IMR-90 (cell line): ENCODE data around the gene MAP3K9. TPM values are rescaled to one million over a fixed set of nuclear protein-coding genes. Genes with fewer than 3 reads are reported as not detected.
A peak's percentile ranks its signal among the peaks of the same experiment; 100 is the strongest.

Experiments used
- ATAC-seq: fragments of 200-7000 bp; cut with Tn5 transposase; 2 replicates; pipeline ENCODE4 v1.9.1; 2020; ENCODE audit warnings: low read depth, mild to moderate bottlenecking, moderate library complexity
- BruUV-seq: library from RNA; stranded (reverse); fragments of 400-500 nt; replicated peaks from 2 replicates; lab custom pipeline; 2021; lab: Mats Ljungman, UMichigan
- CTCF ChIA-PET: fragments of 300-600 bp; formaldehyde crosslinking; extraction: SDS; loops from one replicate; lab custom pipeline; 2021; ENCODE audit warnings: antibody characterized with exemption; lab: Yijun Ruan, JAX
- POLR2A ChIA-PET: fragments of 300-600 bp; sonication (Branson Sonifier 250); formaldehyde crosslinking; loops from one replicate; lab custom pipeline; 2022; ENCODE audit warnings: antibody characterized with exemption; ENCODE audit not compliant: unreplicated experiment; lab: Charles Lee
- DNase-seq: peaks from one replicate; pipeline ENCODE4 v3.0.0; 2013
- H2AFZ ChIP-seq: replicated peaks from 2 replicates; pipeline ENCODE3; 2013; ENCODE audit warnings: low read length, mild to moderate bottlenecking; ENCODE audit not compliant: poor library complexity
- H2AK5ac ChIP-seq: 2 replicates; pipeline ENCODE4 v1.6.1; 2013; ENCODE audit warnings: low read depth, low read length, inconsistent platforms
- H2AK9ac ChIP-seq: replicated peaks from 2 replicates; pipeline ENCODE3; 2013; ENCODE audit warnings: mild to moderate bottlenecking, low read depth, low read length, moderate library complexity; ENCODE audit not compliant: poor library complexity
- H2BK120ac ChIP-seq: 2 replicates; pipeline ENCODE4 v1.6.1; 2013; ENCODE audit warnings: low read depth, low read length, inconsistent platforms
- H2BK15ac ChIP-seq: 3 replicates; pipeline ENCODE4 v1.6.1; 2013; ENCODE audit warnings: low read depth, low read length, inconsistent platforms
- H2BK20ac ChIP-seq: 2 replicates; pipeline ENCODE4 v1.6.1; 2013; ENCODE audit warnings: low read depth, mild to moderate bottlenecking, inconsistent platforms, low read length, moderate library complexity
- H2BK5ac ChIP-seq: 2 replicates; pipeline ENCODE4 v1.6.1; 2013; ENCODE audit warnings: mild to moderate bottlenecking, low read depth, low read length, inconsistent platforms; ENCODE audit not compliant: poor library complexity, severe bottlenecking
- H3K14ac ChIP-seq: replicated peaks from 2 replicates; pipeline ENCODE4 v1.6.1; 2013; ENCODE audit warnings: low read depth, low read length, inconsistent platforms
- H3K18ac ChIP-seq: 2 replicates; pipeline ENCODE4 v1.6.1; 2013; ENCODE audit warnings: low read depth, low read length, control low read depth
- H3K23ac ChIP-seq: 2 replicates; pipeline ENCODE4 v1.6.1; 2013; ENCODE audit warnings: low read depth, low read length, inconsistent platforms
- H3K27ac ChIP-seq: 2 replicates; pipeline ENCODE4 v1.5.1; 2013; ENCODE audit warnings: mild to moderate bottlenecking, control low read depth, low read length; ENCODE audit not compliant: insufficient read depth
- H3K27me3 ChIP-seq: 2 replicates; pipeline ENCODE4 v1.6.1; 2013; ENCODE audit warnings: low read length; ENCODE audit not compliant: control insufficient read depth, insufficient read depth
- H3K36me3 ChIP-seq: 2 replicates; pipeline ENCODE4 v1.6.1; 2013; ENCODE audit warnings: low read length, mixed read lengths; ENCODE audit not compliant: control insufficient read depth, insufficient read depth
- H3K4ac ChIP-seq: 2 replicates; pipeline ENCODE4 v1.6.1; 2013; ENCODE audit warnings: low read depth, low read length, inconsistent platforms
- H3K4me1 ChIP-seq: 2 replicates; pipeline ENCODE4 v1.6.1; 2013; ENCODE audit warnings: low read length, mixed read lengths; ENCODE audit not compliant: control insufficient read depth, insufficient read depth
- H3K4me2 ChIP-seq: 2 replicates; pipeline ENCODE4 v1.6.1; 2013; ENCODE audit warnings: low read depth, mild to moderate bottlenecking, control low read depth, low read length, moderate library complexity
- H3K4me3 ChIP-seq: 2 replicates; pipeline ENCODE4 v1.5.1; 2013; ENCODE audit warnings: low read depth, mild to moderate bottlenecking, control low read depth, low read length, moderate library complexity; ENCODE audit not compliant: insufficient read depth
- H3K56ac ChIP-seq: 2 replicates; pipeline ENCODE4 v1.6.1; 2013; ENCODE audit warnings: low read length, inconsistent platforms; ENCODE audit not compliant: insufficient read depth; ENCODE audit errors: extremely low read depth
- H3K79me1 ChIP-seq, 2 experiments: 2 replicates each; pipeline ENCODE4 v1.6.1; 2013; ENCODE audit warnings: low read length in 2 of 2, inconsistent platforms in 1 of 2, low read depth in 1 of 2
- H3K9ac ChIP-seq: 2 replicates; pipeline ENCODE4 v1.6.1; 2013; ENCODE audit warnings: low read depth, low read length, control low read depth
- H3K9me1 ChIP-seq: 2 replicates; pipeline ENCODE4 v1.6.1; 2013; ENCODE audit warnings: low read length, inconsistent platforms; ENCODE audit not compliant: insufficient read depth
- H3K9me3 ChIP-seq: 2 replicates; pipeline ENCODE4 v1.6.1; 2013; ENCODE audit warnings: low read length; ENCODE audit not compliant: control insufficient read depth, insufficient read depth
- H4K20me1 ChIP-seq: 2 replicates; pipeline ENCODE4 v1.6.1; 2013; ENCODE audit warnings: low read length, inconsistent platforms; ENCODE audit not compliant: insufficient read depth
- H4K5ac ChIP-seq: 2 replicates; pipeline ENCODE4 v1.6.1; 2013; ENCODE audit warnings: mild to moderate bottlenecking, low read depth, low read length, control low read depth
- H4K8ac ChIP-seq, 2 experiments: 2 replicates each; pipeline ENCODE4 v1.6.1; 2013; ENCODE audit warnings: low read depth in 2 of 2, low read length in 2 of 2, control low read depth in 1 of 2, inconsistent platforms in 1 of 2
- H4K91ac ChIP-seq: 2 replicates; pipeline ENCODE4 v1.6.1; 2013; ENCODE audit warnings: low read depth, low read length, inconsistent platforms; ENCODE audit not compliant: insufficient read depth
- CEBPB ChIP-seq: IDR thresholded peaks from 2 replicates; pipeline ENCODE4 v1.6.1; 2012; ENCODE audit warnings: low read depth, low read length, improper control_type of control experiment
- CHD1 ChIP-seq: IDR thresholded peaks from 2 replicates; pipeline ENCODE4 v1.6.1; 2012; ENCODE audit warnings: low read depth, low read length, improper control_type of control experiment
- FOS ChIP-seq: fragments of 150-350 bp; IDR thresholded peaks from 2 replicates; pipeline ENCODE4 v1.6.1; 2016; ENCODE audit warnings: low read depth, low read length
- MAZ ChIP-seq: IDR thresholded peaks from 2 replicates; pipeline ENCODE4 v1.6.1; 2012; ENCODE audit warnings: low read depth, mild to moderate bottlenecking, low read length, improper control_type of control experiment, moderate library complexity, borderline replicate concordance
- MXI1 ChIP-seq: IDR thresholded peaks from 2 replicates; pipeline ENCODE4 v1.6.1; 2012; ENCODE audit warnings: low read depth, mild to moderate bottlenecking, low read length, moderate library complexity, borderline replicate concordance
- NFE2L2 ChIP-seq: fragments of 150-350 bp; IDR thresholded peaks from 2 replicates; pipeline ENCODE4 v1.6.1; 2016; ENCODE audit warnings: low read depth, mild to moderate bottlenecking, low read length
- POLR2A ChIP-seq: IDR thresholded peaks from 2 replicates; pipeline ENCODE4 v1.6.1; 2012; ENCODE audit warnings: mild to moderate bottlenecking, low read depth, low read length
- RAD21 ChIP-seq: IDR thresholded peaks from 2 replicates; pipeline ENCODE4 v1.6.1; 2012; ENCODE audit warnings: low read length, improper control_type of control experiment
- RCOR1 ChIP-seq: IDR thresholded peaks from 2 replicates; pipeline ENCODE4 v1.6.1; 2012; ENCODE audit warnings: mild to moderate bottlenecking, low read length, improper control_type of control experiment; ENCODE audit not compliant: insufficient replicate concordance
- SMC3 ChIP-seq: fragments of 150-350 bp; IDR thresholded peaks from 2 replicates; pipeline ENCODE4 v1.6.1; 2016; ENCODE audit warnings: low read depth, mild to moderate bottlenecking, antibody characterized with exemption, low read length, moderate library complexity
- WGBS, 2 experiments: methylation state at CpG; one replicate each; pipeline versions ENCODE4 v1.1.5 to v1.1.7; 2013; ENCODE audit warnings: missing lambda C conversion rate in 2 of 2; ENCODE audit not compliant: insufficient read length in 1 of 2; ENCODE audit errors: extremely low coverage in 2 of 2; 5-methylcytosine and 5-hydroxymethylcytosine counted together
- dilution Hi-C: fragments of 300-500 bp; cut with HindIII; formaldehyde crosslinking; loops from one replicate; pipeline ENCODE4 v1.14.3; 2018; ENCODE audit warnings: low sequenced_read_pairs; ENCODE audit not compliant: unreplicated experiment
- in situ Hi-C: fragments of 300-500 bp; cut with MboI; formaldehyde crosslinking; loops from 3 replicates; pipeline ENCODE4 v1.14.3; 2019; ENCODE audit warnings: low sequenced_read_pairs, inconsistent platforms, mixed read lengths
- intact Hi-C: fragments of 100-400 bp; cut with micrococcal nuclease; formaldehyde crosslinking; loops from 2 replicates; pipeline ENCODE4 v1.10.0; 2022
- polyA plus RNA-seq, 3 experiments: library from polyadenylated mRNA; depleted of rRNA; stranded (reverse); fragments of >200 nt; gene quantifications; 2 replicates each; pipeline ENCODE4 v1.2.3, GENCODE V29; 2012; ENCODE audit warnings: low replicate concordance in 1 of 3
- total RNA-seq: library from RNA; depleted of rRNA; stranded (reverse); fragments of >200 nt; gene quantifications from 2 replicates; pipeline ENCODE4 v1.2.3, GENCODE V29; 2012
- TF ChIP-seq, protein P1 (sequence below): conservative IDR thresholded peaks from 2 replicates; pipeline ENCODE4 v1.5.1; 2012; ENCODE audit warnings: mild to moderate bottlenecking, low read depth, low read length, improper control_type of control experiment
- TF ChIP-seq, protein P2 (sequence below): fragments of 150-350 bp; IDR thresholded peaks from 2 replicates; pipeline ENCODE4 v1.6.1; 2017; ENCODE audit warnings: mild to moderate bottlenecking, antibody characterized with exemption, low read length, low read depth
- TF ChIP-seq, protein P3 (sequence below): fragments of 150-350 bp; IDR thresholded peaks from 2 replicates; pipeline ENCODE4 v1.6.1; 2016; ENCODE audit warnings: low read depth, mild to moderate bottlenecking, low read length, moderate library complexity, borderline replicate concordance

The MAP3K9 gene
- total and polyA plus RNA-seq, 2 of the 4 experiments (the other 2 are of a cell fraction) = 0.17 to 0.18 TPM

DNA sequence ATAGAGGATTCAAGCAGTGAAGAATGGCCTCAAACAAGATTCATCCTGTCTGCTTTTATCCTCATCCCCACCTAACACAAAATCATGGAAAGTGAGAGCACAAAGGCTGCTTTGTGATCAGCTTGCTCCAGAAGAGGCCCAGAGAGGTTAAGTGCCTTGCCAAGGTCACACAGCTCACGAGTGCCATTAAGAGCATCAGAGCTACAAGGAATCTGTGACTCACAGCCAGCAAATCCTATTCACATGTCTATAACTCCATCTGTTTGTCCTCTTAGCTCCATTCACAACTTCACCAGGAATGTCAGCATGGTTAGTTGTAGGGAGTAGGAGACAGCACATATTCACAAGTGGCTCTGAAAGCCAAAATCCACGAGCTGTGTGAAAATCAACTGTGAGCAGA is 87.8 kb downstream of the MAP3K9 start:
- in situ Hi-C loops = no loop called here
- H4K5ac ChIP-seq = no peak overlapping the region
- ChIA-PET POLR2A (no interaction called here), CTCF (no interaction called here)
- DNase-seq (peak; percentile 23), ATAC-seq (no peak)
- H2BK15ac ChIP-seq = no peak overlapping the region
- H3K4me2 ChIP-seq = no peak overlapping the region
- no peaks in the 10 kb centered on the region for H4K20me1 ChIP-seq
- H2AK9ac ChIP-seq = no peak overlapping the region
- intact Hi-C loops = no loop called here
- H3K4me3 ChIP-seq = no peak overlapping the region
- no peak overlapping the region for H3K4ac ChIP-seq
- no peak overlapping the region for H2BK120ac ChIP-seq
- no peaks in the 10 kb centered on the region for H3K4me1 ChIP-seq
- no peaks in the 10 kb centered on the region for H3K79me1 ChIP-seq
- no peak overlapping the region for H3K18ac ChIP-seq
- no peak overlapping the region for H2BK5ac ChIP-seq
- H2BK20ac ChIP-seq = no peak overlapping the region
- no peaks in the 10 kb centered on the region for H3K9me1 ChIP-seq
- BruUV-seq = no TSS peak
- H3K9me3 ChIP-seq = no peaks in the 10 kb centered on the region
- H4K8ac ChIP-seq = no peak overlapping the region
- no CpG with 5 or more reads among the region's 2 CpGs for WGBS, 2 experiments
- no peak overlapping the region for H3K9ac ChIP-seq
- H3K27me3 ChIP-seq = peaks cover 7% of the 10 kb centered on the region
- dilution Hi-C loops = no loop called here
- no peak overlapping the region for H2AK5ac ChIP-seq
- TF ChIP-seq MXI1 (no peak), POLR2A (no peak), RAD21 (no peak), CEBPB (no peak), SMC3 (no peak), CHD1 (no peak), FOS (no peak), RCOR1 (no peak), NFE2L2 (no peak), MAZ (no peak)
- TF ChIP-seq, protein P1, sequence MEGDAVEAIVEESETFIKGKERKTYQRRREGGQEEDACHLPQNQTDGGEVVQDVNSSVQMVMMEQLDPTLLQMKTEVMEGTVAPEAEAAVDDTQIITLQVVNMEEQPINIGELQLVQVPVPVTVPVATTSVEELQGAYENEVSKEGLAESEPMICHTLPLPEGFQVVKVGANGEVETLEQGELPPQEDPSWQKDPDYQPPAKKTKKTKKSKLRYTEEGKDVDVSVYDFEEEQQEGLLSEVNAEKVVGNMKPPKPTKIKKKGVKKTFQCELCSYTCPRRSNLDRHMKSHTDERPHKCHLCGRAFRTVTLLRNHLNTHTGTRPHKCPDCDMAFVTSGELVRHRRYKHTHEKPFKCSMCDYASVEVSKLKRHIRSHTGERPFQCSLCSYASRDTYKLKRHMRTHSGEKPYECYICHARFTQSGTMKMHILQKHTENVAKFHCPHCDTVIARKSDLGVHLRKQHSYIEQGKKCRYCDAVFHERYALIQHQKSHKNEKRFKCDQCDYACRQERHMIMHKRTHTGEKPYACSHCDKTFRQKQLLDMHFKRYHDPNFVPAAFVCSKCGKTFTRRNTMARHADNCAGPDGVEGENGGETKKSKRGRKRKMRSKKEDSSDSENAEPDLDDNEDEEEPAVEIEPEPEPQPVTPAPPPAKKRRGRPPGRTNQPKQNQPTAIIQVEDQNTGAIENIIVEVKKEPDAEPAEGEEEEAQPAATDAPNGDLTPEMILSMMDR = no peak
- TF ChIP-seq, protein P2, sequence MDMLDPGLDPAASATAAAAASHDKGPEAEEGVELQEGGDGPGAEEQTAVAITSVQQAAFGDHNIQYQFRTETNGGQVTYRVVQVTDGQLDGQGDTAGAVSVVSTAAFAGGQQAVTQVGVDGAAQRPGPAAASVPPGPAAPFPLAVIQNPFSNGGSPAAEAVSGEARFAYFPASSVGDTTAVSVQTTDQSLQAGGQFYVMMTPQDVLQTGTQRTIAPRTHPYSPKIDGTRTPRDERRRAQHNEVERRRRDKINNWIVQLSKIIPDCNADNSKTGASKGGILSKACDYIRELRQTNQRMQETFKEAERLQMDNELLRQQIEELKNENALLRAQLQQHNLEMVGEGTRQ = no peak
- TF ChIP-seq, protein P3, sequence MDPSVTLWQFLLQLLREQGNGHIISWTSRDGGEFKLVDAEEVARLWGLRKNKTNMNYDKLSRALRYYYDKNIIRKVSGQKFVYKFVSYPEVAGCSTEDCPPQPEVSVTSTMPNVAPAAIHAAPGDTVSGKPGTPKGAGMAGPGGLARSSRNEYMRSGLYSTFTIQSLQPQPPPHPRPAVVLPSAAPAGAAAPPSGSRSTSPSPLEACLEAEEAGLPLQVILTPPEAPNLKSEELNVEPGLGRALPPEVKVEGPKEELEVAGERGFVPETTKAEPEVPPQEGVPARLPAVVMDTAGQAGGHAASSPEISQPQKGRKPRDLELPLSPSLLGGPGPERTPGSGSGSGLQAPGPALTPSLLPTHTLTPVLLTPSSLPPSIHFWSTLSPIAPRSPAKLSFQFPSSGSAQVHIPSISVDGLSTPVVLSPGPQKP = no peak
- no peak overlapping the region for H3K27ac ChIP-seq
- H3K56ac ChIP-seq = no peak overlapping the region
- no peak overlapping the region for H4K91ac ChIP-seq
- no peak overlapping the region for H3K14ac ChIP-seq
- H2AFZ ChIP-seq = no peak overlapping the region
- H3K36me3 ChIP-seq = no peaks in the 10 kb centered on the region
- H3K23ac ChIP-seq = no peak overlapping the region
